ENCODE results near the gene SGF29.
"Not testable (repeated sequence)": the region's sequence is repeated elsewhere in the genome, so short reads cannot be mapped to it uniquely, and the experiment has no call there.

Gene SGF29

DNA sequence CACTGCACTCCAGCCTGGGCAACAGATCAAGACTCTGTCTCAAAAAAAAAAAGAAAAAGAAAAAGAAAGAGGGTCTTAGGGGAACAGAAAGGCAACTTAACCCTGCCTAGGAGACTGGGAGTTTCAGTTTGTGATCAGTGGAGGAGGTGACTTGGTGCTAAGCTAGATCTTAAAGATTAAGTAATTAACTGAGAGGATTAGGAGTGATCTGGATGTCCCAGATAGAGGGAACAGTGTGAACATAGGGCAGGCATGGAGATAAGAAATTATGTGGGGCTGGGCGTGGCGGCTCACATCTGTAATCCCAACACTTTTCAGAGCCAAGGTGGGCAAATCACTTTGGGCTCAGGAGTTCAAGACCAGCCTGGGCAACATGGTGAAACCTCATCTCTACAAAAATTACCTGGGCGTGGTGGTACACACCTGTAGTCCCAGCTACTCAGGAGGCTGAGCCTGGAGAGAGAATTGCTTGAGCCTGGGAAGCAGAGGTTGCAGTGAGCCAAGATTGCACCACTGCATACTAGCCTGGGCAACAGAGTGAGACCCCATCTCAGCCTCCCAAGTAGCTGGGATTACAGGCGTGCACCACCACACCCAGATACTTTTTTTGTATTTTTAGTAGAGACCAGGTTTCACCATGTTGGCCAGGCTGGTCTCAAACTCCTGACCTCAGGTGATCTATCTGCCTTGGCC, 12.7 kb downstream of the SGF29 start:
- not testable (repeated sequence) for DNase-seq (ENCODE audit: low read depth in 2 of 2)

DNA sequence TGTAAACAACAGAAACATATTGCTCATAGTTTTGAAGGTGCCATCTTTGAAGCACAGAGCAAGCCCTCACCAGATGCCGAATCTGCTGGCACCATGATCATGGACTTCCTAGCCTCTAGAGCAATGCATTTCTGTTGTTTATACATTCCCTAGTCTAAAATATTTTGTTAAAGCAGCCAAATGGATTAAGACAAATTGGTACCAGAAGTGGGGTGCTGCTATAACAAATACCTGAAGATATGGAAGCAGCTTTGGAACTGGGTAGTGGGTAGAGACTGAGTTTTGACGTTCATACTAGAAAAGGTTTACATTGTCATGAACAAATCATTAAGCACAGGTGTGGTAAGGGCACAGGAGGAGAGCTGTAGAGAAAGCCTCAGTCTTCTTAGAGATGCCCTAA, 13.6 kb downstream of the SGF29 start:
- no peak for DNase-seq (ENCODE audit: low read depth in 2 of 2)

DNA sequence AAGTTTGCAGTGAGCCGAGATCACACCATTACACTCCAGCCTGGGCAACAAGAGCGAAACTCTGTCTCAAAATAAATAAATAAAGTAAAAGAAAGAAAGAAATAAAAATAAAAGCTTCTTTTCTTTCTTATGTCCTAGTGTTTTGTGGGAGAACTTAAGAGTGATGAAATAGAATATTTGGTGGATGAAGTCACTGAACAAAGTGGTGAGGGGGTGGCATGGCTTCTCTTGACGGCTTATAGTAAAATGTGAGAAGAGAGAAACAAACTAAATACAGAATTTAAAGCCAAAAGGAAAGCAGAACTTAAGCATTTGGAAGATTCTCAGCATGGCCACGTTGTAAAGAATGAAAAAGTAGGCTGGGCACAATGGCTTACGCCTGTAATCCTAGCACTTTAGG, 15.3 kb downstream of the SGF29 start:
- DNase-seq (ENCODE audit: low read depth in 2 of 2) = no peak

GRCh38 chr16:28569968-28570752, 16.4 kb downstream of the SGF29 start:
- DNase-seq (ENCODE audit: low read depth in 2 of 2) = no peak

DNA sequence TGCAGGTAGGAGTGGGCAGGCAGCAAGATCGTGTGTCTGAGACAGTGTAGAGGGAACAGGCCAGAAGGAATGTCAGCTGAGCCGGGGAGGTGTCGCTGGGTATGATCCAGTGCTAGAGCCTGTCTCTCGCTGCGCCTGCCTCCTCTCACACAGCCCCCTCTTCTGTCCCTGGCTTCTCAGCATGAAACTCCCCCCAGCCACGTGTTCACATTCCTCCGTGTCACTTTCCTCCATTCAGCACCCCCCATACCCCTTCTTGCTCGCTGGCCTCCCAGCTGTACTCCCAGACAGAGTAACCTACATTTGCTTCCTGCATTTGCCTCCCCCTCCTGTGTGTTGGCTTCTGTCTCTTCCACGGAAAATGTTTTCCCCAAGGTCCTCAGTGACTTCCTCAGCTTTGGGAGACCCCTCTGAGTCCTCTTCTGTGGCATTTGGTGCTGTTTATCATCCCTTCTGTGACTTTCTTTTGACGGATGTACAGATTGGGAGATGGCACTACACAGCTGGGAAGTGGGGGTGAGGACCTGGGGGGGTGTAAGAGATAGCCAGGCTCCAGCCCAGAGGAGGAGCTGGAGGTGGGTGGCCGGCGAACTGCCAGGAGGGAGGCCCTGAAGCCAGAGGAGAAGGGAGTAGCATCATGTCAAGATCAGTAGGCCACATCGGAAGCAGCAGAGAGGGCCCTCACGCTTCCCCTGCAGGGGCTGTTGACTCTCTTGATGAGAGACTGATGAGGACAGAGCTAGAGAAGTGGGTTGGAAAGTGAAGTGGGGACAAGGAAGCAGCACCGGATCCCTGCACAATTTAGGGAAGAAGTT, 19.2 kb downstream of the SGF29 start:
- DNase-seq (ENCODE audit: low read depth in 2 of 2) = no peak

DNA sequence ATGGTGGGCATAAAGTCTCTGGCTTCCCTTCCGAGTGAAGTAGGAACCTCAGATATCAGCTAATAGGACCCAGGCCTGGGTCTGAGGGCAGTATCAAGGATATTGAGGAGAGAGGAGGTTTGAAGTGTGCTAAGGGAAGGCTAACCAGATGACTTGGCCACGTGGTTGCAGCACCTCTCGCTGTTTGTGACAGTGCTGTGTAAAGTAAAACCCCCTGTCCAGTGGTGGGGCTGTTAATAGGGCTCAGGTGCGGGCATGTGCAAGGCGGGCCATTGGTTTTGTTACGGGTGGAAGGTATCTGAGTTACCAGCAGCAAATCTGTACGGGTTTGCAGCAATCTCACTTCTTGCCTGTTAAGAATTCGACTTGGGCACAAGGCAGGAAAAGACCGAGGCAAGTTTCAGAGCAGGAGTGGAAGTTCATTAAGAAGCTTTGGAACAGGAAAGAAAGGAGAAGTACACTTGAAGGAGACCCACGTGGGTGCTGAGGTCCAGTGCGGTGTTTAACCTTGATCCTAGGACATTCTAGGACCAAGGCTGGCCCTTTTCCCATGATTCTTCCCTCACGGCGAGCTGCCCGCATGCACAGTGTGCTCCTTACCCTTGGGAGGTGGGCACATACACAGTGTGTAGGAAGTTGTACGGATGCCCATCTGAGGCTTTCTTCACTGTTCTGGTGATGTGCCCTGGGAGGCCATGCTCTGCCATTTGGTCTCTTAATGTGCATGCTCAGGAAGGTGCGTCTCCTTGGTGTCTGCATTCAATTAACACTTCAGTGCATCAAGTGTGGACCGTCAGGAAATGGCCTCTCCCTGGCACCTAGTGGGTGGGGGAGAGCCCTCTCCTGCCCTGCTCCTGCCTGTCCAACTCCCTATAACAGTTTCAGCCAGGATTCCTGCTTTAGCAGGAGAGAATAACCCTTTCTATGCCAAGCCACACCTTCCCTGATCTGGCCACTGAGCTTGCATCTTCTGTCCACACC, 20.3 kb downstream of the SGF29 start:
- DNase-seq (ENCODE audit: low read depth in 2 of 2) = no peak

GRCh38 chr16:28574925-28575324, 21.2 kb downstream of the SGF29 start:
- DNase-seq (ENCODE audit: low read depth in 2 of 2) = no peak

DNA sequence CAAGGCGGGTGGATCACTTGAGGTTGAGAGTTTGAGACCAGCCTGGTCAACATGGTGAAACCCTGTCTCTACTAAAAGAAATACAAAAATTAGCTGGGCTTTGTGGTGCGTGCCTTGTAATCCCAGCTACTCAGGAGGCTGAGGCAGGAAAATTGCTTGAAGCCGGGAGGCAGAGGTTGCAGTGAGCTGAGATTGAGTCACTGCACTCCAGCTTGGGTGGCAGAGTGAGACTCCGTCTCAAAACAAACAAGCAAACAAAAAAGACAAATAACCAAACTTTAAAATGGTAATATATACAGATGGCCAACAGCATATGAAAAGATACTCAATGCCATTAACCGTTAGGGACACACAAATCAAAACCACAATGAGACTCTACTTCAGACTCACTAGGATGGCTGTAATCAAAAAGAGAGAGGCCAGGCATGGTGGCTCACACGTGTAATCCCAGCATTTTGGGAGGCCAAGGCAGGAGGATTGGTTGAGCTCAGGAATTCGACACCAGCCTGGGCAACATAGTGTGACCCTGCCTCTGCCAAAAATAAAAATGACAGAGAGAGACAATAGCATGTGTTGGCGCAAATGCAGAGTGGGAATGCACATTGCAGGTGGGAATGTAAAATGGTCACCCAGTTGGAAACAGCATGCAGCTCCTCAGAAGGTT, 21.9 kb downstream of the SGF29 start:
- DNase-seq (ENCODE audit: low read depth in 2 of 2) = no peak

- DNase-seq (ENCODE audit: low read depth in 2 of 2) = no peak
These were observed 27.1 kb downstream of the SGF29 start for GRCh38 chr16:28580726-28581315.

DNA sequence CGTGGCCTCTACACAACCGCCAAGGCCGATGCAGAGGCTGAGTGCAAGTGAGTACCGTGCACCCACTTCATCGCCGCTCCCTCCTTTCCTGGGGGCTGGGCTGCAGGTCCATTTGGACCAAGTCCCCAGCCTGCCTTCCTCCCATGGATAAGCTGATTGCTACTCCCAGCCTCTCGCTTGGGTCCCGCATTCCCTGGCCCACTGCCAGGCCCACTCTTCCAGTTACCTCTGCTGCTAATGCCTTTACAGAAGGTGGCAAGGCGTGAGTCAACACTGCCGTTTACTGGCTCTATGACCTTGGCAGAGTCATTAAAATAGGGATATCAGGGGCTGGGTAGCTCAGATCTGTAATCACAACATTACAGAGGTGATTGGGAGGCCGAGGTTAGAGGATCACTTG, 32.0 kb downstream of the SGF29 start:
- no peak for DNase-seq (ENCODE audit: low read depth in 2 of 2)

- no peak for DNase-seq (ENCODE audit: low read depth in 2 of 2)
These were observed 32.7 kb downstream of the SGF29 start for GRCh38 chr16:28586466-28586865.

DNA sequence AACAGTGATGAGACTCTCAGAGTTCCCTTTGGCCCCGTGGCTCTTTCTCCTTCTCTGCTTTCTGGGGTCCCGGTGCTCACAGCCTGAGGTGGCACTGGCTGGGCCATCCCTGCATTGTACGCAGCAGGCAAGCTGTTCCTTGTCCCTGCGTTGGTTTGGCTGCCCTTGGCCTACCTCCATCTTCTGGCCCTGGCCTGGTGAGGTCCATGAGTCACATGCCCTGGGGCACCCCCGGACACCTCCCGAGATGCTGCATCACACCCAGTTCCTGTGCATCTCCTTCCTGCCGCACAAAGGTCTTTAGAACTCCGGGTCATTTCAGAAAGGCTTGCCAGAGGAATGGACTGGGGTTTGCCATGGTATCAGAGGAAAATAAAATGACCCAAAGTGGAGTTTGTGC, 33.7 kb downstream of the SGF29 start:
- DNase-seq (ENCODE audit: low read depth in 2 of 2) = no peak

DNA sequence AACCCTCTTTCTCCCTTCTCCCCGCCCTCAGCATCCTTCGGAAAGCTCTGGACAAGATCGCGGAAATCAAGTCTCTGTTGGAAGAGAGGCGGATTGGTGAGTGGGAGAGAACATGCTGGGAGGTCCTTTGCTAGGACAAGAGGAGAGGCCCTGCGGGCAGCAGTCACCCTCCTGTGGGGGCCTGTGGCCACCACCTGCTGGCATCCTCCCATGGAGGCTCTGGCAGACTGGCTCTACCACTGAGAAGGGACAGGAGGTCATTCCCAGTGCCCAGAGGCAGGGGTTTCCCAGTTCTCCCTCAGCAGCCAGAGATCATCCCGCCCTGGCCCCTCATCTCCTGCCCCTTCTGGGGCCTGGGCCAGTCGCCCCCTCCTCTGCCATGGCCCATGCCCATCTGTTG, 35.3 kb downstream of the SGF29 start:
- DNase-seq (ENCODE audit: low read depth in 2 of 2) = no peak

GRCh38 chr16:28589930-28590329, 36.2 kb downstream of the SGF29 start:
- no peak for DNase-seq (ENCODE audit: low read depth in 2 of 2)

DNA sequence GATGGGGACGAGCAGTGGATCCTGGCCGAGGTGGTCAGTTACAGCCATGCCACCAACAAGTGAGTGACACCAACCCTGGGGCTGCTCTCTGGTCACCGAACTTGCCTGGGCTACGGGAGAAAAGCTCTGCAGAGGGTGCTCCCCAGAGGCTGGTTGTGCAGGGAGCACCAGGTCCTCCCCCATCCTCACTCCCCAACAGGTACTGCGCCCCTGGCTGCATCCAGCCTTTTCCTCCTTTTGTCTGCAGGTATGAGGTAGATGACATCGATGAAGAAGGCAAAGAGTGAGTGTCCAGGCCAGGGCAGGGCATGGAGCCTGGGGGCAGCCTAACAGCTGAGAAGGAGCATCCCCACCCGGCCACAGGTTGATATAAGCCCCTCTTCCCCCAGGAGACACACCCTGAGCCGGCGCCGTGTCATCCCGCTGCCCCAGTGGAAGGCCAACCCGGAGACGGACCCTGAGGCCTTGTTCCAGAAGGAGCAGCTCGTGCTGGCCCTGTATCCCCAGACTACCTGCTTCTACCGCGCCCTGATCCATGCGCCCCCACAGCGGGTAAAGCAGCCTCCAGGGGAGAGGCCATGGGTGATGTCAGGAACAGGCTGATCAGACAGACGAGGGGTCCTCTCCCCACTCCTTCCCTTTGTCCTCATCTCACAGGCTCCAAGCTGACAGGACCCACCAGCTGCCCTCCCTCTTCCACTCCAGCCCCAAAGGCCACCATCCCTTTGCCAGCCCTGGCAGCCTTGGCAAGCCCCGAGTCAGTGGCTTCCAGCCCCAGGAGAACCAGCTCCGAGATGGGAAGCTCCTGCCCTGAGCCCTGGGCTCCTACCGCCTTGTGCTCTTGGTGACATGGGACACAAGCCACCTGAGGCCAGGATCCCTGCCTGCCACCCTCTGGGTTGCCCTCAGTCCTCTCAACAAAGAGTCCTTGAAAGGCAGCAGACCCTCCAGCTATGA, 36.9 kb downstream of the SGF29 start:
- no peak for DNase-seq (ENCODE audit: low read depth in 2 of 2)

- no peak for DNase-seq (ENCODE audit: low read depth in 2 of 2)
These were observed 37.6 kb downstream of the SGF29 start for GRCh38 chr16:28591355-28591754.

- DNase-seq (ENCODE audit: low read depth in 2 of 2) = no peak
These were observed 38.8 kb downstream of the SGF29 start for GRCh38 chr16:28592511-28592910.

GRCh38 chr16:28592979-28593553, 39.3 kb downstream of the SGF29 start:
- no peak for DNase-seq (ENCODE audit: low read depth in 2 of 2)

DNA sequence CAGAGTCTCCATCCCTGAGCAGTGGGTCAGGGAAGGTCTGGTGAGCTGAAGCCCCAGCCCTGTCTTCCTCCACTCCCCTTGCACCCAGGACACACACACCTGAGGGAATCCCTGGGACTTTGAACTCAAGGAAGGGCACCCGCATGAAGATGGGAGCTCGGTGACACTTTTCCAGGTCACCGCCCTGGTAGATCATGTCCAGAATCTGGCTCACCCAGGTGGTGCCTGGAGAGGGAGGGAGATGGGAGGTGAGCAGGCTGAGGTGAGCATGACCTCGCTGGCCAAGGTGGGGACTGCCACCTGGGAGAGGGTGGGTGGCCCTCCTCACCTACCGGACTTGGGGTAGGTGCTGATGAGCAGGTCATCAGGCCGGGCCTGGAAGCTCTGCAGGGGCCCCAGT, 41.7 kb downstream of the SGF29 start:
- DNase-seq (ENCODE audit: low read depth in 2 of 2) = not testable (repeated sequence)
